KOPT-K1 (cell line): ENCODE data around the gene KRTCAP3.
"Not testable (repeated sequence)": the region's sequence is repeated elsewhere in the genome, so short reads cannot be mapped to it uniquely, and the experiment has no call there.

Experiments
- H3K27ac ChIP-seq: fragments of 200-600 bp; sonication (generic); 2 replicates; pipeline ENCODE4 v1.5.1; 2016; ENCODE audit warnings: antibody characterized with exemption, mild to moderate bottlenecking, low read depth, low read length; ENCODE audit not compliant: poor library complexity, severe bottlenecking
- H3K36me3 ChIP-seq: fragments of 200-600 bp; sonication (generic); 2 replicates; pipeline ENCODE4 v1.5.1; 2017; ENCODE audit warnings: antibody characterized with exemption, mild to moderate bottlenecking, low read length, moderate library complexity; ENCODE audit not compliant: insufficient read depth
- H3K9me3 ChIP-seq: fragments of 200-600 bp; sonication (generic); 2 replicates; pipeline ENCODE4 v1.5.1; 2017; ENCODE audit warnings: antibody characterized with exemption, low read length, mild to moderate bottlenecking; ENCODE audit not compliant: insufficient read depth, poor library complexity, severe bottlenecking

The KRTCAP3 gene

GRCh38 chr2:27425039-27425438, 17.1 kb upstream of the KRTCAP3 start:
- H3K27ac ChIP-seq, H3K9me3 ChIP-seq, H3K36me3 ChIP-seq: not testable (repeated sequence)

- H3K9me3 ChIP-seq, result no peaks in the 10 kb centered on the region
- peaks cover 10% of the 10 kb centered on the region; the same call in 1 of the 2 replicates for H3K36me3 ChIP-seq
- peak overlapping the region; percentile 88 for H3K27ac ChIP-seq
These were observed 14.3 kb upstream of the KRTCAP3 start for GRCh38 chr2:27427863-27428212.

DNA sequence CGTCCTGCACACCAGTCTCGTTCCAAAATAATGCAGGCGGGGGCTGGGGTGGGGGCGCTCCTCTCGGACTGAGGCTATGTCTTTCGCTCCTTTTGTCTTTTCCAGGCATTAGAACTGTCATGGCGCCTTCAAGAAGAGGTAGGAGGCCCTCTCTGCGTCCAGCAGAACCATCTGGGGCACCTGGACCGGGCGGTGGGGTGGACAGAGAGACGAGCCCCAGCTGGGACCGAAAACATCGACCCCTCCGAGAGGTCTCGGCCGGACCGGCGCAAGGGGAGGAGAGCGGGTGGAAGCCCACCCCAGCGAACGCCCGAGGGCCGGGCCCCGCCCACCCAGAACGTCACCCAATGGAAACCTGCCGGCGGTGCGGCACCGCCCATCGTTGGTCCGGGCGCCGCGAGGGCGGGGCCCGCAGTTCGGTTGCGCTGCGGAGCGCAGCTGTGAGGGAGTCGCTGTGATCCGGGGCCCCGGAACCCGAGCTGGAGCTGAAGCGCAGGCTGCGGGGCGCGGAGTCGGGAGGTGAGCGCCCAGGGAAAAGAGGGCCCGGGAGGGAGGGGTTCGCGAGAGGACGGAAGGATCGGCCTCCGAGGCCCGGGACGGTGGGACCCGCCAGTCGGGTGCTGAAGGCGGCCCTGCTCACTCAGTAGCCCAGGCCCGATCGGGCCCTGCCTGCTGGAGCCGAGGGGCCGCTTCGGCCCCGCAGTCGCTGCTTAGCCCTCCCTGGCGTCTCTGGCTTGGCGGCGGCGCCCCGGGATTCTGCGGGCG, 13.8 kb upstream of the KRTCAP3 start, which contains the start of gene NRBP1:
TSS of gene NRBP1 (plus strand) at position 419 of the 765 bp plus-strand sequence. CDS start 4,643 bp downstream, outside the sequence.
- Histone ChIP-seq H3K27ac (peak within 1 kb of the TSS; percentile 88), H3K9me3 (no peaks in the 10 kb centered on the region), H3K36me3 (peaks cover 16% of the 10 kb centered on the region)

DNA sequence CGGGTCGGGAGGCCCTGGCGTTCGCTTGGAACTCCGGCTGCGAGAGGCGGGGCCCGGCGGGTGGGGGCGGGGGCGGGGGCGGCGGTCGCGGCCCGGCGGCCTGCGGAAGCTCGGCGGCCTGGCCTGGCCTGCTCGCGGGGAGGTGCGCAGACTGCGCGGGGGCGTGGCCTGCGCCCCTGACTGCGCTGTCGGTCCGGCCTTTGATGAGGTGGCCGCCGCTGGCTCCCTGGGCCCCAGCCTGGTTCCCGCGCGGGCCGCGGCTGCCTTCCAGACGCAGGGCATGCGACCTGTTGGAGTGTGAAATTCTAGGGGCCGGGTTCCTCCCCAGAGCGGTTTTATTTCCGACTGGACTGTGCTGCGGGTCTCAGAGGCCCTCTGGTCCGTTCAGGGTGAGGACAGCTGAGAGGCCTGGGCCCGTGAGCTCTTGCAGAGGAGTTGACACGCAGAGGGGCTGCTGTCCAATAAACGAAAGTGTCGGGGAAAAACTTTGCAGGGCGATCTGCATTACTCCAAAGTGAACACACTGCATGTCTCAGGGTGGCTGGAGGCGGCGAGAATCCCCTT, 13.1 kb upstream of the KRTCAP3 start:
- Histone ChIP-seq H3K9me3 (no peaks in the 10 kb centered on the region), H3K36me3 (peaks cover 22% of the 10 kb centered on the region), H3K27ac (peak overlapping the region; percentile 88)

- no peak overlapping the region for H3K27ac ChIP-seq
- no peaks in the 10 kb centered on the region for H3K9me3 ChIP-seq
- H3K36me3 ChIP-seq, result peaks cover 46% of the 10 kb centered on the region
These were observed 10.8 kb upstream of the KRTCAP3 start for GRCh38 chr2:27431395-27431794.

DNA sequence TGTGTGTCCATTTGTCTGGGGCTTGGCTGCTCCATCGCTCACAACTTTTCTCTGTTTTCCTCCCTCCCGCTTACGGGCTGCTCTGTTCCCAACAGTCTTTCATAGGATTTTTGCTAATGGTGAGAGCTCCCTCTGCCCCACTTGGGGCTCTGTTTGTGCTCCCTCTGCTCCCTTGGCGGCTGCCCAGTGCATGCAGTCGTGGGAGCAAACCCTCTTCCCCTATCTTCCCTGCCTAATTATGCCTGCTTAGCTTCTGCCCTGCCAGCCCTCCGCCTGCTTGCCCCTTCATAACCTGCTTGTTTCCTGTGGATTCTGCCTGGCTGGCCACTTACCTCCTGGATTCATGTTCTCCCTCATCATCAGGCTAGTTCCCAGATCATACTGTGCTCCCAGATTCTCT, 6.6 kb upstream of the KRTCAP3 start:
- H3K27ac ChIP-seq, result no peak overlapping the region
- no peaks in the 10 kb centered on the region for H3K9me3 ChIP-seq
- peaks cover 86% of the 10 kb centered on the region for H3K36me3 ChIP-seq

DNA sequence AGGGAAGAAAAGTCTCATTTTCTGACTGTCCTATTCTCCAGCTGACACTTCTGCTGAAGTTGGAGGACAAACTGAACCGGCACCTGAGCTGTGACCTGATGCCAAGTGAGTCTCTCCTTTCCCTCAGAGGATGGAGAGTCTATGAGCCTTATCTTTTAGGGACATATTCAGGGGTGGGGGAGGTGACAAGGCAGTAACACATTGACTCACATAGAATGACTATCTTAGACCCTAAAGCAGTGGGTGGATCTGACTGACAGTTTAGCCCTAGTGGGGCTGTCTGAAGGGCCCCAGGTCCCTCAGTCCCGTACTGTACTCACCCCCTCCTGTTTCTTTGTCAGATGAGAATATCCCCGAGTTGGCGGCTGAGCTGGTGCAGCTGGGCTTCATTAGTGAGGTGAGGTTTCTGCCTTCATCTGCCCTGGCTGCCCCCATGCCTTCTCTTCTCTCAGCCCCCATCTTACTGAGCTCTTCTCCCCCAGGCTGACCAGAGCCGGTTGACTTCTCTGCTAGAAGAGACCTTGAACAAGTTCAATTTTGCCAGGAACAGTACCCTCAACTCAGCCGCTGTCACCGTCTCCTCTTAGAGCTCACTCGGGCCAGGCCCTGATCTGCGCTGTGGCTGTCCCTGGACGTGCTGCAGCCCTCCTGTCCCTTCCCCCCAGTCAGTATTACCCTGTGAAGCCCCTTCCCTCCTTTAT, 805 bp upstream of the KRTCAP3 start:
- Histone ChIP-seq H3K36me3 (peaks cover 68% of the 10 kb centered on the region), H3K27ac (no peak overlapping the region), H3K9me3 (no peaks in the 10 kb centered on the region)

DNA sequence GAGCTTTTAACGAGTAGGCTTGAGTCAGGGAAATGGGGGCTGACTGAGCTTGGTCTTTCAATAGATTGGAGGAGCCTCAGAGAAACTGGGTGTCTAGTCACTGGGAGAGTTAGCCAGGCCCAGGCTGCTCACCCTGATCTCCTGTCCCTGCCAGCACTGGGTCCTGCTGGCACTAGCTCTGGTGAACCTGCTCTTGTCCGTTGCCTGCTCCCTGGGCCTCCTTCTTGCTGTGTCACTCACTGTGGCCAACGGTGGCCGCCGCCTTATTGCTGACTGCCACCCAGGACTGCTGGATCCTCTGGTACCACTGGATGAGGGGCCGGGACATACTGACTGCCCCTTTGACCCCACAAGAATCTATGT, 720 bp downstream of the KRTCAP3 start:
- H3K27ac ChIP-seq, result no peak overlapping the region
- H3K9me3 ChIP-seq, result no peaks in the 10 kb centered on the region
- peaks cover 58% of the 10 kb centered on the region for H3K36me3 ChIP-seq

DNA sequence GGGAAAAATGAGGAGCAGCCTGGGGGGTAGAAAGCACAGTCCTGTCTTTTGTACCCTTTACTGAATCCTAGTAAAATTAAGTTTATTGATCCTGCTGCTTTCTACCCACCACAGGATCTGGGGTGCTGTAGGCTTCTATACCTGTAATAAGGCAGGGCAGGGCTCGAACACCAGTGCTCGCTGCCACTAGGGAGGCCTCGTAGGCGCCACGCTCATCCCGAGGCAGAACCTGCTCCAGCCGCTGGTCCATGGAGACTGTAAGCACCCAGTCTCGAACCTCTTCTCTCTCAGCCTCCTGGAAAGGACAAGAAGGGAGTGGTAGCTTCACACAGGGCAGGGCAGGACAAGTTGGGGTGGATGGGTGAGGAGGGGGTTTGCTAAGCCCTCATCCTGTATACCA, 3.0 kb downstream of the KRTCAP3 start:
- no peak overlapping the region for H3K27ac ChIP-seq
- H3K9me3 ChIP-seq, result no peaks in the 10 kb centered on the region
- H3K36me3 ChIP-seq, result peaks cover 36% of the 10 kb centered on the region

GRCh38 chr2:27445615-27446014, 3.4 kb downstream of the KRTCAP3 start:
- Histone ChIP-seq H3K36me3 (peaks cover 32% of the 10 kb centered on the region), H3K27ac (no peak overlapping the region), H3K9me3 (no peaks in the 10 kb centered on the region)

GRCh38 chr2:27446057-27446456, 3.9 kb downstream of the KRTCAP3 start:
- H3K9me3 ChIP-seq, result no peaks in the 10 kb centered on the region
- peaks cover 27% of the 10 kb centered on the region for H3K36me3 ChIP-seq
- no peak overlapping the region for H3K27ac ChIP-seq

DNA sequence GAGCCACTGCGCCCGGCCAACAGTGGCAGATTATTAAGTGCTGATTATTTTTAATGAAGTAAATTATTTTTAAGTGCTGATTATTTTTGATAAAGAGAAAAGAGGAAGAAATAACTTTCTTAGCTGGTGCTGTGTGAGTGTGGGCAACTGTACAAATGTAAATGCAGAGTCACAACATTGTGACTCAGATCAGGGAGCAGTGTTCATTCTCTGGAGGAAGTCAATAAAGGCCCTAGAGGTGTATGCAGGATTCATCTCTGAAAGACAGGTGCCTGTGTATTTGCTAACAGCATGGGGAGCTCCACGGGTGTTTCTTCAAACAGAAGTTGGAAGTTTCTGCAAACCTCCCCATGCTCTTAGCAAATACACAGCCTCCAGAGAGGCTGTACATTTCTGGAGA, 6.2 kb downstream of the KRTCAP3 start:
- Histone ChIP-seq H3K27ac (no peak overlapping the region), H3K9me3 (no peaks in the 10 kb centered on the region), H3K36me3 (peaks cover 8% of the 10 kb centered on the region; the same call in 1 of the 2 replicates)

DNA sequence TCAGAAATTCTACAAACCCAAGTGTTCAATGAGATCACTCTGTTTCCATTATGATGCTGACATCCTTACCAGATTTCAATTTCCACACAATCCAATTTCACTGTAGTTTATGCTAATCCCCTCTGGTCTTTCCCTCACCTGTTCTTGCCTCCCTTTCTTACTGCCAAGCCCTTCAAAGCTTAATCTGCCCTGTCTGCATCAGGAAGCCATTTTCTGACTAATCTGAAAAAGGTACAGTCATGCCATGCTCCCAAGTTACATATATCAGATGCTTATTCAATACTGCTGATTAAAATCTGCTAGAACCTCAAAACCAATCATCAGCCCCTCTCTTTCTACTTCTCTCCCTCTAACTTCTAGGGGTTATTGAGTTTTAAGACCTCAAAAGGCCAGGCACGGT, 8.9 kb downstream of the KRTCAP3 start:
- no peak overlapping the region for H3K27ac ChIP-seq
- H3K36me3 ChIP-seq, result peaks cover 4% of the 10 kb centered on the region; the same call in 1 of the 2 replicates
- H3K9me3 ChIP-seq, result no peaks in the 10 kb centered on the region

GRCh38 chr2:27453968-27454367, 11.8 kb downstream of the KRTCAP3 start:
- no peaks in the 10 kb centered on the region; the same call in 1 of the 2 replicates for H3K36me3 ChIP-seq
- no peak overlapping the region for H3K27ac ChIP-seq
- H3K9me3 ChIP-seq, result no peaks in the 10 kb centered on the region

- no peak overlapping the region for H3K27ac ChIP-seq
- H3K9me3 ChIP-seq, result no peaks in the 10 kb centered on the region
- no peaks in the 10 kb centered on the region; the same call in 1 of the 2 replicates for H3K36me3 ChIP-seq
These were observed 18.9 kb downstream of the KRTCAP3 start for GRCh38 chr2:27461118-27461517.
